ENCODE measurements around the gene NXN.

DNA sequence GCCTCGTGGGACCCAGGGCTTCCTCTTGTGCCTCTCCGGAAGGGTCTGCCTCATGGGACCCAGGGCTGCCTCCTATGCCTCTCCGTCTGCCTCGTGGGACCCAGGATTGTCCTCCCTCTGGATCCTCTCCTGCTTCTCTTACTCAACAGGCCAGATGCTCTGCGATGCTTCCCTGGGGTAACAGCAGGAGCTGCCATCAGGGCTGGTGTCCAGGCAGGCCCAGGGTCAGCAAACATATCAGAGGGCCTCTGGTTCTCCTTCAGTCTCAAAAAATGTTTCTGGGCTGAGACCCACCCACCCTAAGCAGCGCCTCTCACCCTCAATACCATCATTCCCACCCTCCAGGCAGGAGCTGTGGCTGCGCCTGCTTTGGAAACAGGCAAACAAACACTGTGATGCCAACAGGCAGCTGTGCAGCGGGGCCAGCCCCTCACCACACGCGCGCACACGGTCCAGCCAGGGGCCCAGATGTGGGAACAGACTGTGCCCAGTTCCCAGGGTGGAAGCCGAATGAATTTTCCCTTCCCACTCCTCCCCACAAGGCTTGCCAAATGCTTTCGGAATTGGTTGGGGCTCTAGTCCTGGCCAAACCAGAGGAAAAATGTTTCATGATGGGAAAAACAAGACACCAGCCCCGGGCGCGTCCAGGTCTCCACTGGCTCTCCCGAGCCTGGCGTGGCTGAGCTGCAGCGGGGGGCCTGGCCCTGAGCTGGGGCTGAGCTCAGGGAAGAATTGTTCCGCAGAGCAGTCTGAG is 28.6 kb upstream of the NXN start:
- TF ChIP-seq, protein P1, sequence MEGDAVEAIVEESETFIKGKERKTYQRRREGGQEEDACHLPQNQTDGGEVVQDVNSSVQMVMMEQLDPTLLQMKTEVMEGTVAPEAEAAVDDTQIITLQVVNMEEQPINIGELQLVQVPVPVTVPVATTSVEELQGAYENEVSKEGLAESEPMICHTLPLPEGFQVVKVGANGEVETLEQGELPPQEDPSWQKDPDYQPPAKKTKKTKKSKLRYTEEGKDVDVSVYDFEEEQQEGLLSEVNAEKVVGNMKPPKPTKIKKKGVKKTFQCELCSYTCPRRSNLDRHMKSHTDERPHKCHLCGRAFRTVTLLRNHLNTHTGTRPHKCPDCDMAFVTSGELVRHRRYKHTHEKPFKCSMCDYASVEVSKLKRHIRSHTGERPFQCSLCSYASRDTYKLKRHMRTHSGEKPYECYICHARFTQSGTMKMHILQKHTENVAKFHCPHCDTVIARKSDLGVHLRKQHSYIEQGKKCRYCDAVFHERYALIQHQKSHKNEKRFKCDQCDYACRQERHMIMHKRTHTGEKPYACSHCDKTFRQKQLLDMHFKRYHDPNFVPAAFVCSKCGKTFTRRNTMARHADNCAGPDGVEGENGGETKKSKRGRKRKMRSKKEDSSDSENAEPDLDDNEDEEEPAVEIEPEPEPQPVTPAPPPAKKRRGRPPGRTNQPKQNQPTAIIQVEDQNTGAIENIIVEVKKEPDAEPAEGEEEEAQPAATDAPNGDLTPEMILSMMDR (conservative IDR thresholded peaks at IDR 0.05; ENCODE audit: low read depth, low read length) = no peak
- TF ChIP-seq EZH2phosphoT487 (IDR thresholded peaks at IDR 0.05; ENCODE audit: borderline replicate concordance, low read length) = no peak
- TF ChIP-seq EZH2 (IDR thresholded peaks at IDR 0.05; ENCODE audit: low read length, unreplicated experiment) = no peak
